Measurements from ENCODE around the gene CSKMT. TPM values are rescaled to one million over a fixed set of nuclear protein-coding genes. Genes with fewer than 3 reads are reported as not detected.
A peak's percentile ranks its signal among the peaks of the same experiment; 100 is the strongest.
"Not testable (repeated sequence)": the region's sequence is repeated elsewhere in the genome, so short reads cannot be mapped to it uniquely, and the experiment has no call there.

Gene CSKMT
- total RNA-seq, 2 donors from 2014 or later, result 9.4 to 27.0 TPM

GRCh38 chr11:62702246-62702645, 37.1 kb downstream of the CSKMT start:
- no peak for DNase-seq
- H3K4me1 ChIP-seq, result peaks cover 8% of the 10 kb centered on the region
- no peaks in the 10 kb centered on the region for H3K36me3 ChIP-seq
- no peaks in the 10 kb centered on the region for H3K9me3 ChIP-seq
- no peak overlapping the region for H3K9ac ChIP-seq (ENCODE audit: low read depth in 2 of 2, low read length in 2 of 2)
- intact Hi-C loops (cut with DNase I), result no loop called here
- no peak overlapping the region for H3K27ac ChIP-seq
- TF ChIP-seq CTCF (IDR thresholded peaks at IDR 0.05), result no peak
- H3K4me3 ChIP-seq, result no peak overlapping the region
- H3K27me3 ChIP-seq, result no peaks in the 10 kb centered on the region

- H3K9ac ChIP-seq (ENCODE audit: low read depth in 2 of 2, low read length in 2 of 2); intact Hi-C loops (cut with DNase I); H3K36me3 ChIP-seq; H3K27ac ChIP-seq; H3K4me1 ChIP-seq; H3K4me3 ChIP-seq; H3K9me3 ChIP-seq; H3K27me3 ChIP-seq; DNase-seq: not testable (repeated sequence)
Measured at GRCh38 chr11:62703921-62704320, 38.8 kb downstream of the CSKMT start.

GRCh38 chr11:62705413-62705812, 40.3 kb downstream of the CSKMT start:
- no peaks in the 10 kb centered on the region for H3K36me3 ChIP-seq
- no peaks in the 10 kb centered on the region for H3K9me3 ChIP-seq
- peak overlapping the region; percentile 82 for H3K27ac ChIP-seq
- H3K27me3 ChIP-seq, result no peaks in the 10 kb centered on the region
- no peak for DNase-seq
- H3K4me3 ChIP-seq, result peak overlapping the region; percentile 71
- H3K9ac ChIP-seq (ENCODE audit: low read depth in 2 of 2, low read length in 2 of 2), result peak overlapping the region; percentile 6 to 95
- no peak for TF ChIP-seq CTCF (IDR thresholded peaks at IDR 0.05)
- intact Hi-C loops (cut with DNase I), result no loop called here
- H3K4me1 ChIP-seq, result peaks cover 8% of the 10 kb centered on the region

GRCh38 chr11:62705880-62706849, 41.1 kb downstream of the CSKMT start:
- Histone ChIP-seq H3K27ac (peak overlapping the region; percentile 82), H3K4me1 (peaks cover 8% of the 10 kb centered on the region), H3K36me3 (no peaks in the 10 kb centered on the region), H3K9ac (ENCODE audit: low read depth in 2 of 2, low read length in 2 of 2) (peak overlapping the region; percentile 64 to 95), H3K4me3 (peak overlapping the region; percentile 71), H3K27me3 (no peaks in the 10 kb centered on the region), H3K9me3 (no peaks in the 10 kb centered on the region)
- intact Hi-C loops (cut with DNase I), result no loop called here
- DNase-seq, result peak; percentile 96
- TF ChIP-seq CTCF (IDR thresholded peaks at IDR 0.05), result no peak

GRCh38 chr11:62706850-62707247, 41.7 kb downstream of the CSKMT start:
- Histone ChIP-seq H3K4me3 (peak overlapping the region; percentile 71), H3K9ac (ENCODE audit: low read depth in 2 of 2, low read length in 2 of 2) (peak overlapping the region; percentile 64 to 95), H3K4me1 (peaks cover 8% of the 10 kb centered on the region), H3K36me3 (no peaks in the 10 kb centered on the region), H3K9me3 (no peaks in the 10 kb centered on the region), H3K27me3 (no peaks in the 10 kb centered on the region), H3K27ac (peak overlapping the region; percentile 82)
- DNase-seq, result no peak
- intact Hi-C loops (cut with DNase I), result no loop called here
- no peak for TF ChIP-seq CTCF (IDR thresholded peaks at IDR 0.05)

All from colonic mucosa (tissue), 4 donors.